Measurements from ENCODE around the gene GGCX. TPM values are rescaled to one million over a fixed set of nuclear protein-coding genes. Genes with fewer than 3 reads are reported as not detected.

Gene GGCX
- total and polyA plus RNA-seq, 9 of the 15 experiments (the other 6 are each of a cell fraction or from before 2014, with no cell fraction given): 14.4 to 47.1 (median 28.1) TPM

- TF ChIP-seq MLLT1 (IDR thresholded peaks at IDR 0.05): no peak
- TF ChIP-seq NCOR1 (IDR thresholded peaks at IDR 0.05): no peak
- no peak for TF ChIP-seq ZNF79 (CRISPR knock-in tag; IDR thresholded peaks at IDR 0.05; ENCODE audit: low read depth)
- 0 out of 2 replicates have a peak, but pooled peaks have one; percentile 16 for TF ChIP-seq ZNF592 (IDR thresholded peaks at IDR 0.05)
- no peak for TF ChIP-seq HMG20B (CRISPR knock-in tag; IDR thresholded peaks at IDR 0.05)
- no peak for TF ChIP-seq ZNF354B (CRISPR knock-in tag; IDR thresholded peaks at IDR 0.05)
- peak; percentile 79 for TF ChIP-seq TFAP4 (CRISPR knock-in tag; IDR thresholded peaks at IDR 0.05; ENCODE audit: borderline replicate concordance)
- TF ChIP-seq DLX4 (CRISPR knock-in tag; IDR thresholded peaks at IDR 0.05): no peak
- no peak for TF ChIP-seq GTF2F1 (IDR thresholded peaks at IDR 0.05; ENCODE audit: low read depth, low read length)
- no peak for TF ChIP-seq ZNF407 (IDR thresholded peaks at IDR 0.05; ENCODE audit: low read depth)
- peak; percentile 19; the same call in 1 of the 2 replicates for TF ChIP-seq GATA2 (CRISPR knock-in tag; IDR thresholded peaks at IDR 0.05)
- TF ChIP-seq ZNF316 (IDR thresholded peaks at IDR 0.05): peak; percentile 57
- TF ChIP-seq SPI1 (IDR thresholded peaks at IDR 0.05; ENCODE audit: borderline replicate concordance, low read depth, low read length): peak; percentile 93
These were observed 18.1 kb upstream of the GGCX start (continued) for GRCh38 chr2:85579266-85579935.

Data from K562 (cell line).